ENCODE measurements around the gene CTCFL. TPM values are rescaled to one million over a fixed set of nuclear protein-coding genes. Genes with fewer than 3 reads are reported as not detected.

Gene CTCFL
- total and polyA plus RNA-seq, 2 experiments from 2014 or later: not detected

DNA sequence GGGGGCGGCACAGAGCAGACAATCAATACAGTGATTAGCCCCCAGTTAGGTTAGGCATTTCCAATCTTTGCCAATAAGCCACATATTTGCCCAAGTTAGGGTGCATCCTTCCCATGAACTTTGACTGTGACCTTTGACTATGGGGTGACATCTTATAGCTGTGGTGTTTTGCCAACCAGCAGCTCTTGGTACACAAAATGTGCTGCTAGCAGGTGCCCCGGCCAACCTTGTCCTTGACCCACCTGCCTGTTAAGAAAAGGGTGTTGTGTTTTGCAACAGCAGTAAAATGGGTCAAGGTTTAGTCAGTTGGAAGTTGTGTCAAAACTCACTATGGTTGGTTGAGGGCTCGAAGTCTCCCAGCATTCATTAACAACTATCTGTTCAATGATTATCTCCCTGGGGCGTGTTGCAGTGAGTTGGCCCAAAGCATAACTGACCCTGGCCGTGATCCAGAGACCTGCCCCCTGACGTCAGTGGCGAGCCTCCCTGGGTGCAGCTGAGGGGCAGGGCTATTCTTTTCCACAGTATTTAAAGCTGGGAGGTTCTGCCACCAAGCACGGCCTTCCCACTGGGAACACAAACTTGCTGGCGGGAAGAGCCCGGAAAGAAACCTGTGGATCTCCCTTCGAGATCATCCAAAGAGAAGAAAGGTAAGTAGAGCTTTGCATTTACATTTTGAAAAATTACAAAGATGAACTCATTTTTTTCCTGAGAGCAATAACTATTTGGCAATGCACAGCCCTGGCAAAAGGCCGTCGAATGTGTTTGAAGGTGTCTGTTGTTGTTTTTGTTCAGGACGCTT is 35.8 kb upstream of the CTCFL start, which contains the start of gene PCK1:
Gene PCK1 (plus strand): TSS at position 557 of the 802 bp plus-strand sequence. CDS start 302 bp downstream, outside the sequence.
- no peak within 1 kb of the TSS for H2AFZ ChIP-seq
- no peaks in the 10 kb centered on the region for H3K79me2 ChIP-seq (ENCODE audit: insufficient read depth)
- no peaks in the 10 kb centered on the region for H4K20me1 ChIP-seq (ENCODE audit: insufficient read depth)
- H3F3A ChIP-seq (ENCODE audit: insufficient read depth): no peaks in the 10 kb centered on the region
- peak; percentile 17 for DNase-seq
- no peaks in the 10 kb centered on the region for H3K9me3 ChIP-seq (ENCODE audit: low read depth)
- no peaks in the 10 kb centered on the region for H3K36me3 ChIP-seq (ENCODE audit: low read depth)
- no peaks in the 10 kb centered on the region for H3K9me2 ChIP-seq (ENCODE audit: insufficient read depth)
- TF ChIP-seq EZH2 (IDR thresholded peaks at IDR 0.05; ENCODE audit: insufficient read depth, poor library complexity, severe bottlenecking) (no peak), EZH2phosphoT487 (IDR thresholded peaks at IDR 0.05; ENCODE audit: insufficient read depth, low read depth) (no peak)
- H3K4me1 ChIP-seq (ENCODE audit: insufficient read depth): no peaks in the 10 kb centered on the region
- H3K9ac ChIP-seq: no peak within 1 kb of the TSS
- WGBS, 2 experiments (ENCODE audit: low coverage in 1 of 2, low lambda C conversion rate in 2 of 2, missing lambda C conversion rate in 2 of 2): 48 to 50% methylated on average over 13 to 14 of the region's 14 CpGs
- no peak within 1 kb of the TSS for H3K27ac ChIP-seq
- H3K27me3 ChIP-seq (replicated peaks; ENCODE audit: insufficient read depth): peaks cover 45% of the 10 kb centered on the region
- no peak within 1 kb of the TSS for H3K4me2 ChIP-seq (ENCODE audit: unreplicated experiment)
- H3K4me3 ChIP-seq: no peak within 1 kb of the TSS
- in situ Hi-C loops (cut with MboI): no loop called here

- no peak for DNase-seq
- H3K9ac ChIP-seq: no peak overlapping the region
- no peak overlapping the region for H2AFZ ChIP-seq
- WGBS, 2 experiments (ENCODE audit: low coverage in 1 of 2, low lambda C conversion rate in 2 of 2, missing lambda C conversion rate in 2 of 2): 43 to 57% methylated on average over 8 of the region's 8 CpGs
- H3K36me3 ChIP-seq (ENCODE audit: low read depth): no peaks in the 10 kb centered on the region
- no peak overlapping the region for H3K4me2 ChIP-seq (ENCODE audit: unreplicated experiment)
- in situ Hi-C loops (cut with MboI): no loop called here
- no peaks in the 10 kb centered on the region for H3K9me3 ChIP-seq (ENCODE audit: low read depth)
- H3K9me2 ChIP-seq (ENCODE audit: insufficient read depth): no peaks in the 10 kb centered on the region
- no peak overlapping the region for H3K27ac ChIP-seq
- H3K4me1 ChIP-seq (ENCODE audit: insufficient read depth): no peaks in the 10 kb centered on the region
- no peak for TF ChIP-seq EZH2phosphoT487 (IDR thresholded peaks at IDR 0.05; ENCODE audit: insufficient read depth, low read depth)
- TF ChIP-seq EZH2 (IDR thresholded peaks at IDR 0.05; ENCODE audit: insufficient read depth, poor library complexity, severe bottlenecking): no peak
- peaks cover 50% of the 10 kb centered on the region for H3K27me3 ChIP-seq (replicated peaks; ENCODE audit: insufficient read depth)
- no peaks in the 10 kb centered on the region for H3F3A ChIP-seq (ENCODE audit: insufficient read depth)
- no peaks in the 10 kb centered on the region for H4K20me1 ChIP-seq (ENCODE audit: insufficient read depth)
- H3K79me2 ChIP-seq (ENCODE audit: insufficient read depth): no peaks in the 10 kb centered on the region
- H3K4me3 ChIP-seq: no peak overlapping the region
These were observed 35.0 kb upstream of the CTCFL start for GRCh38 chr20:57559658-57560553.

DNA sequence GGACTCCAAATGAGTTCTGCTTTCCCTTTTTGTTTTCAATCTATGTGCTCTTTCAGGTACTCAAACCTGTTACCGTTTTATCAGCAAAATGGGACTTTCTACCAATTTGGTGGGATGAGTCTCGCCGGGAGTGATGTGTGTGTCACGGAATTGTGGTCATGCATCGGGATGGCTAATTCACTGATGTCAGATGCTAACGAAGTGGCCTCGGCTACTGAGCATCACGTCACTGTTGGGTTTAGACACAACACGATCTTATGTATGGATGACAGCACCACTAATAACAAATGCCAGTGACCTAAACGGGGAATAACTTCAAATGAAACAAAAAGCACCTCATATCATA is 34.3 kb upstream of the CTCFL start:
- no peak overlapping the region for H2AFZ ChIP-seq
- no peaks in the 10 kb centered on the region for H3K79me2 ChIP-seq (ENCODE audit: insufficient read depth)
- H3K4me3 ChIP-seq: no peak overlapping the region
- H3K9ac ChIP-seq: no peak overlapping the region
- no peaks in the 10 kb centered on the region for H3K9me3 ChIP-seq (ENCODE audit: low read depth)
- H3K27me3 ChIP-seq (replicated peaks; ENCODE audit: insufficient read depth): peaks cover 48% of the 10 kb centered on the region
- H4K20me1 ChIP-seq (ENCODE audit: insufficient read depth): no peaks in the 10 kb centered on the region
- no peaks in the 10 kb centered on the region for H3F3A ChIP-seq (ENCODE audit: insufficient read depth)
- no peaks in the 10 kb centered on the region for H3K4me1 ChIP-seq (ENCODE audit: insufficient read depth)
- no peak overlapping the region for H3K27ac ChIP-seq
- no peaks in the 10 kb centered on the region for H3K36me3 ChIP-seq (ENCODE audit: low read depth)
- in situ Hi-C loops (cut with MboI): no loop called here
- no peak for TF ChIP-seq EZH2phosphoT487 (IDR thresholded peaks at IDR 0.05; ENCODE audit: insufficient read depth, low read depth)
- no peak for TF ChIP-seq EZH2 (IDR thresholded peaks at IDR 0.05; ENCODE audit: insufficient read depth, poor library complexity, severe bottlenecking)
- H3K9me2 ChIP-seq (ENCODE audit: insufficient read depth): no peaks in the 10 kb centered on the region
- no peak for DNase-seq
- 70 to 71% methylated on average over 10 of the region's 10 CpGs for WGBS, 2 experiments (ENCODE audit: low coverage in 1 of 2, low lambda C conversion rate in 2 of 2, missing lambda C conversion rate in 2 of 2)
- H3K4me2 ChIP-seq (ENCODE audit: unreplicated experiment): no peak overlapping the region

DNA sequence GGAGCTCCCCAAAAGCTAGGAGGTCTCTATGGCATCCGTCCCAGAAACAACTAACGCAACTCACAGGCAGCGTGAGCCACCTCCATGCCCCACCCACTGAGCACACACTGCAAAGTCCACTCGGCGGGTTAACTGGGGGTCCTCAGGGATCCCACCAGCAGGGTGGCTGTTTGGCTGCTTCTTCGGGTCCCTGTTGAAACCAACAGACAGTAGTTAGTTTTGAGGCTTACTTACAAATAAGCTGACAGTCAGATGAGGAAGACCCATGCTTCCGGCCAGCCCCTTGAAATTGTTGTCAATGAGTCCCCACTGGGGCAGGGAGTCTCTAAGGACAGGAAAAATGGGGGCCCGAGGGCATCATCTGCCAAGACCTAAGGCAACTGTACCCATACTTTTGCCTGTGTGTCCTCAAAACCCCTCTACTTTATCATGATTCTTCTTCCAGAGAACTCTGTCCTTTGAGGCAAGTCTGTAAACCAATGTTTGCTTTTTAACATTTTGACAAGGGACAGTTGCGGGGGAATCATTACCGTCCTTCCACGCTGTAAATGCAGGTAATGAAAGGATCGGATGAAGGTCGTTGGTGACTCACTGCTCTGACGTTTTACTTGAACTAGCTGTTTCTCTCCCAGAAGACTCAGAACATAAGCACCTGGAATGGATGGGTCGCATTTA is 33.8 kb upstream of the CTCFL start:
- no peak overlapping the region for H3K4me3 ChIP-seq
- no peak overlapping the region for H3K27ac ChIP-seq
- in situ Hi-C loops (cut with MboI): no loop called here
- 47 to 48% methylated on average over 15 of the region's 15 CpGs for WGBS, 2 experiments (ENCODE audit: low coverage in 1 of 2, low lambda C conversion rate in 2 of 2, missing lambda C conversion rate in 2 of 2)
- H3K27me3 ChIP-seq (replicated peaks; ENCODE audit: insufficient read depth): peaks cover 48% of the 10 kb centered on the region
- no peaks in the 10 kb centered on the region for H3K4me1 ChIP-seq (ENCODE audit: insufficient read depth)
- DNase-seq: no peak
- no peaks in the 10 kb centered on the region for H4K20me1 ChIP-seq (ENCODE audit: insufficient read depth)
- no peaks in the 10 kb centered on the region for H3F3A ChIP-seq (ENCODE audit: insufficient read depth)
- no peak overlapping the region for H3K4me2 ChIP-seq (ENCODE audit: unreplicated experiment)
- H3K79me2 ChIP-seq (ENCODE audit: insufficient read depth): no peaks in the 10 kb centered on the region
- no peaks in the 10 kb centered on the region for H3K36me3 ChIP-seq (ENCODE audit: low read depth)
- H2AFZ ChIP-seq: no peak overlapping the region
- H3K9ac ChIP-seq: no peak overlapping the region
- H3K9me2 ChIP-seq (ENCODE audit: insufficient read depth): no peaks in the 10 kb centered on the region
- no peaks in the 10 kb centered on the region for H3K9me3 ChIP-seq (ENCODE audit: low read depth)
- TF ChIP-seq EZH2phosphoT487 (IDR thresholded peaks at IDR 0.05; ENCODE audit: insufficient read depth, low read depth) (no peak), EZH2 (IDR thresholded peaks at IDR 0.05; ENCODE audit: insufficient read depth, poor library complexity, severe bottlenecking) (no peak)

Data from GM23248 (cell line).